ENCODE data around the gene MEF2C. TPM values are rescaled to one million over a fixed set of nuclear protein-coding genes. Genes with fewer than 3 reads are reported as not detected.

Gene MEF2C
- total RNA-seq, 2 donors from 2014 or later = 36.1 to 57.5 TPM

GRCh38 chr5:88899096-88899737, 16.2 kb upstream of the MEF2C start:
- H3K27me3 ChIP-seq = no peaks in the 10 kb centered on the region
- no peak for TF ChIP-seq CTCF (IDR thresholded peaks at IDR 0.05)

GRCh38 chr5:88897748-88898147, 14.8 kb upstream of the MEF2C start:
- no peak overlapping the region for H3K4me3 ChIP-seq
- H3K27ac ChIP-seq = no peak overlapping the region
- no peaks in the 10 kb centered on the region for H3K4me1 ChIP-seq
- H3K36me3 ChIP-seq = no peaks in the 10 kb centered on the region
- TF ChIP-seq CTCF (IDR thresholded peaks at IDR 0.05) = no peak
- no peaks in the 10 kb centered on the region for H3K9me3 ChIP-seq
- DNase-seq (ENCODE audit: low spot score) = no peak
- H3K27me3 ChIP-seq = no peaks in the 10 kb centered on the region

More at GRCh38 chr5:88899096-88899737, 16.2 kb upstream of the MEF2C start:
- Histone ChIP-seq H3K27ac (no peak overlapping the region), H3K9me3 (no peaks in the 10 kb centered on the region), H3K4me1 (no peaks in the 10 kb centered on the region), H3K4me3 (no peak overlapping the region), H3K36me3 (no peaks in the 10 kb centered on the region)
- no peak for DNase-seq (ENCODE audit: low spot score)

- no peak overlapping the region for H3K4me3 ChIP-seq
- H3K4me1 ChIP-seq = no peaks in the 10 kb centered on the region
- H3K9me3 ChIP-seq = no peaks in the 10 kb centered on the region
- no peaks in the 10 kb centered on the region for H3K27me3 ChIP-seq
- DNase-seq (ENCODE audit: low spot score) = no peak
- H3K36me3 ChIP-seq = no peaks in the 10 kb centered on the region
- TF ChIP-seq CTCF (IDR thresholded peaks at IDR 0.05) = no peak
- H3K27ac ChIP-seq = no peak overlapping the region
Measured at GRCh38 chr5:88895681-88896501, 12.9 kb upstream of the MEF2C start.

- TF ChIP-seq CTCF (IDR thresholded peaks at IDR 0.05) = no peak
- no peak for DNase-seq (ENCODE audit: low spot score)
- Histone ChIP-seq H3K27me3 (no peaks in the 10 kb centered on the region), H3K27ac (no peak overlapping the region), H3K4me3 (no peak overlapping the region), H3K9me3 (no peaks in the 10 kb centered on the region), H3K36me3 (no peaks in the 10 kb centered on the region), H3K4me1 (peaks cover 0 to 9% of the 10 kb centered on the region in 2 donors)
Measured at GRCh38 chr5:88892669-88893068, 9.7 kb upstream of the MEF2C start.

- no peaks in the 10 kb centered on the region for H3K27me3 ChIP-seq
- peak overlapping the region; percentile 50 to 60 for H3K4me3 ChIP-seq
- H3K9me3 ChIP-seq = no peaks in the 10 kb centered on the region
- no peaks in the 10 kb centered on the region for H3K36me3 ChIP-seq
- H3K4me1 ChIP-seq = peaks cover 0 to 16% of the 10 kb centered on the region in 2 donors
- no peak for DNase-seq (ENCODE audit: low spot score)
- no peak for TF ChIP-seq CTCF (IDR thresholded peaks at IDR 0.05)
- H3K27ac ChIP-seq = peak overlapping the region; percentile 91 to 93
Measured at GRCh38 chr5:88890070-88890781, 7.2 kb upstream of the MEF2C start.

All from right atrium auricular region (tissue), 2 donors.